GM12878 (cell line): ENCODE measurements around the gene ADAMTS2.

Experiments used
- BHLHE40 ChIP-seq, 2 experiments: fragments of 450-650 bp in 1 of 2; IDR thresholded peaks; 2 replicates each; pipeline ENCODE4 v1.6.1; 2011 to 2017; ENCODE audit warnings: low read depth in 2 of 2, borderline replicate concordance in 1 of 2, improper control_type of control experiment in 1 of 2, low read length in 1 of 2, mild to moderate bottlenecking in 1 of 2
- CREB1 ChIP-seq: IDR thresholded peaks from 2 replicates; pipeline ENCODE4 v1.6.1; 2012; ENCODE audit warnings: low read depth, mild to moderate bottlenecking, inconsistent platforms
- CREM ChIP-seq: IDR thresholded peaks from 2 replicates; pipeline ENCODE4 v1.6.1; 2014; ENCODE audit warnings: antibody characterized with exemption, low read depth
- CTCF ChIP-seq, 3 experiments: IDR thresholded peaks in 2 of 3; conservative IDR thresholded peaks in 1 of 3; 2 replicates each; pipeline ENCODE4 v1.5.1; 2011; ENCODE audit warnings: low read depth in 3 of 3, low read length in 3 of 3, mild to moderate bottlenecking in 3 of 3, control low read depth in 2 of 3, moderate library complexity in 2 of 3, inconsistent platforms in 1 of 3, mixed read lengths in 1 of 3; ENCODE audit not compliant: control insufficient read depth in 2 of 3, insufficient read depth in 1 of 3; ENCODE audit errors: extremely low read depth in 1 of 3
- EZH2 ChIP-seq: IDR thresholded peaks from 2 replicates; pipeline ENCODE4 v1.6.1; 2012; ENCODE audit warnings: low read depth, mild to moderate bottlenecking, control low read depth, inconsistent platforms, low read length, borderline replicate concordance; ENCODE audit not compliant: control insufficient read depth
- FOXM1 ChIP-seq: IDR thresholded peaks from 2 replicates; pipeline ENCODE4 v1.6.1; 2012; ENCODE audit warnings: low read depth, mild to moderate bottlenecking, inconsistent platforms, low read length, moderate library complexity
- JUNB ChIP-seq: IDR thresholded peaks from 2 replicates; pipeline ENCODE4 v1.6.1; 2016; ENCODE audit warnings: antibody characterized with exemption, mild to moderate bottlenecking
- KAT2A ChIP-seq: conservative IDR thresholded peaks from 2 replicates; pipeline ENCODE4 v1.6.1; 2011; ENCODE audit warnings: low read depth, low read length; ENCODE audit not compliant: control insufficient read depth
- POLR2A ChIP-seq: IDR thresholded peaks from 2 replicates; pipeline ENCODE4 v1.6.1; 2011; ENCODE audit warnings: low read depth, mild to moderate bottlenecking, low read length
- POLR2AphosphoS5 ChIP-seq: IDR thresholded peaks from 2 replicates; pipeline ENCODE4 v1.6.1; 2011; ENCODE audit warnings: mild to moderate bottlenecking, low read length, inconsistent platforms
- REST ChIP-seq: IDR thresholded peaks from 2 replicates; pipeline ENCODE4 v1.6.1; 2012; ENCODE audit warnings: mild to moderate bottlenecking, low read depth, low read length
- SREBF2 ChIP-seq: IDR thresholded peaks from 2 replicates; pipeline ENCODE4 v1.6.1; 2012; ENCODE audit warnings: mild to moderate bottlenecking, low read length
- TARDBP ChIP-seq: IDR thresholded peaks from 2 replicates; pipeline ENCODE4 v1.6.1; 2016; ENCODE audit warnings: borderline replicate concordance
- TF ChIP-seq, protein P1 (sequence below): IDR thresholded peaks from 2 replicates; pipeline ENCODE4 v1.6.1; 2011; ENCODE audit warnings: low read depth, mild to moderate bottlenecking, low read length, moderate library complexity, borderline replicate concordance; ENCODE audit errors: extremely low read depth

GRCh38 chr5:179254638-179255271, 90.5 kb downstream of the ADAMTS2 start:
- TF ChIP-seq CTCF (IDR thresholded peaks at IDR 0.05 in 2 of 3, conservative IDR thresholded peaks at IDR 0.05 in 1 of 3; ENCODE audit: control insufficient read depth in 2 of 3, extremely low read depth in 1 of 3, insufficient read depth in 1 of 3, low read depth in 3 of 3, low read length in 3 of 3), result no peak
- no peak for TF ChIP-seq POLR2A
- no peak for TF ChIP-seq CREM
- no peak for TF ChIP-seq TARDBP
- TF ChIP-seq POLR2AphosphoS5, result no peak
- TF ChIP-seq EZH2, result no peak
- no peak for TF ChIP-seq SREBF2
- TF ChIP-seq FOXM1, result no peak
- TF ChIP-seq JUNB, result no peak
- TF ChIP-seq, protein P1, sequence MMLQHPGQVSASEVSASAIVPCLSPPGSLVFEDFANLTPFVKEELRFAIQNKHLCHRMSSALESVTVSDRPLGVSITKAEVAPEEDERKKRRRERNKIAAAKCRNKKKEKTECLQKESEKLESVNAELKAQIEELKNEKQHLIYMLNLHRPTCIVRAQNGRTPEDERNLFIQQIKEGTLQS, result no peak
- TF ChIP-seq BHLHE40 (IDR thresholded peaks at IDR 0.05; ENCODE audit: borderline replicate concordance in 1 of 2, low read depth in 2 of 2, low read length in 1 of 2), result no peak
- TF ChIP-seq CREB1, result no peak
- no peak for TF ChIP-seq REST
- no peak for TF ChIP-seq KAT2A
